Measurements from ENCODE around the gene NFATC2. TPM values are rescaled to one million over a fixed set of nuclear protein-coding genes. Genes with fewer than 3 reads are reported as not detected.

The NFATC2 gene
- total and polyA plus RNA-seq, 2 of the 4 experiments (the other 2 are of a cell fraction): 0.18 to 0.38 TPM

GRCh38 chr20:51350941-51351631, 191.4 kb downstream of the NFATC2 start (continued):
- peak; percentile 87 for TF ChIP-seq BHLHE40 (IDR thresholded peaks at IDR 0.05; ENCODE audit: low read depth, low read length)

- Histone ChIP-seq H3K9me1 (ENCODE audit: insufficient read depth, low read length) (peaks cover 40% of the 10 kb centered on the region), H2AK9ac (replicated peaks; ENCODE audit: low read depth, low read length, poor library complexity) (no peak overlapping the region), H3K36me3 (ENCODE audit: control insufficient read depth, insufficient read depth, low read length) (no peaks in the 10 kb centered on the region), H2AFZ (replicated peaks; ENCODE audit: low read length, poor library complexity) (no peak overlapping the region), H2BK5ac (ENCODE audit: low read depth, low read length, poor library complexity, severe bottlenecking) (no peak overlapping the region), H3K4ac (ENCODE audit: low read depth, low read length) (peak overlapping the region; percentile 77; the same call in 1 of the 2 replicates), H2BK120ac (ENCODE audit: low read depth, low read length) (peak overlapping the region; percentile 67; the same call in 1 of the 2 replicates), H3K14ac (replicated peaks; ENCODE audit: low read depth, low read length) (0 out of 2 replicates have a peak overlapping the region, but pooled peaks have one; percentile 12), H3K18ac (ENCODE audit: low read depth, low read length) (no peak overlapping the region), H3K4me1 (ENCODE audit: control insufficient read depth, insufficient read depth, low read length) (peaks cover 33% of the 10 kb centered on the region), H3K79me1 (ENCODE audit: low read depth in 1 of 2, low read length in 2 of 2) (peaks cover 0 to 33% of the 10 kb centered on the region in 2 experiments; a peak in 2 of 4 replicates), H4K20me1 (ENCODE audit: insufficient read depth, low read length) (no peaks in the 10 kb centered on the region), H3K4me2 (ENCODE audit: low read depth, low read length) (no peak overlapping the region), H3K4me3 (ENCODE audit: insufficient read depth, low read depth, low read length) (no peak overlapping the region), H3K56ac (ENCODE audit: extremely low read depth, insufficient read depth, low read length) (no peak overlapping the region), H2BK15ac (ENCODE audit: low read depth, low read length) (peak overlapping the region; percentile 40; the same call in 2 of the 3 replicates), H3K27me3 (ENCODE audit: control insufficient read depth, insufficient read depth, low read length) (no peaks in the 10 kb centered on the region), H3K23ac (ENCODE audit: low read depth, low read length) (peak overlapping the region; percentile 48; the same call in 1 of the 2 replicates), H2BK20ac (ENCODE audit: low read depth, low read length) (peak overlapping the region; percentile 58; the same call in 1 of the 2 replicates), H3K9ac (ENCODE audit: low read depth, low read length) (no peak overlapping the region), H2AK5ac (ENCODE audit: low read depth, low read length) (peak overlapping the region; percentile 72), H4K8ac (ENCODE audit: low read depth in 2 of 2, low read length in 2 of 2) (peak overlapping the region in 1 of 2 experiments; percentile 37; a peak in 1 of 4 replicates), H3K27ac (ENCODE audit: insufficient read depth, low read length) (no peak overlapping the region; the same call in 1 of the 2 replicates), H4K91ac (ENCODE audit: insufficient read depth, low read depth, low read length) (peak overlapping the region; percentile 43), H4K5ac (ENCODE audit: low read depth, low read length) (no peak overlapping the region), H3K9me3 (ENCODE audit: control insufficient read depth, insufficient read depth, low read length) (no peaks in the 10 kb centered on the region)
- dilution Hi-C loops (cut with HindIII; ENCODE audit: low sequenced_read_pairs, unreplicated experiment): no loop called here
- intact Hi-C loops (cut with micrococcal nuclease): no loop called here
- no TSS peak for BruUV-seq (replicated peaks)
- no peak for ATAC-seq (ENCODE audit: low read depth)
- no CpG with 5 or more reads among the region's 4 CpGs for WGBS, 2 experiments (ENCODE audit: extremely low coverage in 2 of 2, insufficient read length in 1 of 2)
- in situ Hi-C loops (cut with MboI; ENCODE audit: low sequenced_read_pairs): no loop called here
- no peak for DNase-seq
- POLR2A ChIA-PET (ENCODE audit: unreplicated experiment): interaction anchor here (0.6 kb wide), 1 partner anchor 298 kb away, joined by 3 read pairs; no protein-coding TSS in a partner anchor
- CTCF ChIA-PET: no interaction called here
- TF ChIP-seq CHD1 (IDR thresholded peaks at IDR 0.05; ENCODE audit: low read depth, low read length) (no peak), MXI1 (IDR thresholded peaks at IDR 0.05; ENCODE audit: borderline replicate concordance, low read depth, low read length) (no peak), RCOR1 (IDR thresholded peaks at IDR 0.05; ENCODE audit: insufficient replicate concordance, low read length) (no peak), SMC3 (IDR thresholded peaks at IDR 0.05; ENCODE audit: low read depth, low read length) (no peak), BHLHE40 (IDR thresholded peaks at IDR 0.05; ENCODE audit: low read depth, low read length) (no peak), CTCF (conservative IDR thresholded peaks at IDR 0.05; ENCODE audit: low read depth, low read length) (no peak), MAZ (IDR thresholded peaks at IDR 0.05; ENCODE audit: borderline replicate concordance, low read depth, low read length) (no peak), FOS (IDR thresholded peaks at IDR 0.05; ENCODE audit: low read depth, low read length) (no peak), RAD21 (IDR thresholded peaks at IDR 0.05; ENCODE audit: low read length) (no peak), RFX5 (IDR thresholded peaks at IDR 0.05; ENCODE audit: low read depth, low read length) (no peak), USF2 (IDR thresholded peaks at IDR 0.05; ENCODE audit: low read depth, low read length) (no peak), MAFK (IDR thresholded peaks at IDR 0.05; ENCODE audit: low read depth, low read length) (no peak), CEBPB (IDR thresholded peaks at IDR 0.05; ENCODE audit: low read depth, low read length) (no peak)
Observed at GRCh38 chr20:51348876-51349275, 193.6 kb downstream of the NFATC2 start.

Measured in IMR-90 (cell line).